NCI-H345 (cell line): ENCODE data around the gene LRRK1.
A peak's percentile ranks its signal among the peaks of the same experiment; 100 is the strongest.
"Not testable (repeated sequence)": the region's sequence is repeated elsewhere in the genome, so short reads cannot be mapped to it uniquely, and the experiment has no call there.

Experiments
- DNase-seq: peaks from one replicate; lab custom pipeline; 2025; lab: John Stamatoyannopoulos, UW

Gene LRRK1

GRCh38 chr15:101070502-101071273 is 151.5 kb downstream of the LRRK1 start:
- no peak for DNase-seq

- no peak for DNase-seq
Observed at GRCh38 chr15:101071651-101072050, 152.5 kb downstream of the LRRK1 start.

- not testable (repeated sequence) for DNase-seq
Observed at GRCh38 chr15:101072235-101072634, 153.1 kb downstream of the LRRK1 start.

GRCh38 chr15:101077806-101078668 is 158.9 kb downstream of the LRRK1 start:
- DNase-seq, result not testable (repeated sequence)

- DNase-seq, result no peak
Observed at GRCh38 chr15:101078669-101079323, 159.6 kb downstream of the LRRK1 start.

- no peak for DNase-seq
Observed at GRCh38 chr15:101081900-101082299, 162.7 kb downstream of the LRRK1 start.

GRCh38 chr15:101083336-101084045 is 164.3 kb downstream of the LRRK1 start:
- no peak for DNase-seq

- DNase-seq, result no peak
Observed at GRCh38 chr15:101084801-101085200, 165.6 kb downstream of the LRRK1 start.

GRCh38 chr15:101085311-101085700 is 166.1 kb downstream of the LRRK1 start:
- DNase-seq, result no peak

- DNase-seq, result no peak
Observed at GRCh38 chr15:101086394-101087171, 167.4 kb downstream of the LRRK1 start.

GRCh38 chr15:101087172-101087769 is 168.1 kb downstream of the LRRK1 start:
- no peak for DNase-seq

- DNase-seq, result no peak
Observed at GRCh38 chr15:101088271-101088670, 169.1 kb downstream of the LRRK1 start.

GRCh38 chr15:101088788-101089578 is 169.8 kb downstream of the LRRK1 start:
- DNase-seq, result peak; percentile 57

GRCh38 chr15:101089579-101090427 is 170.6 kb downstream of the LRRK1 start:
- DNase-seq, result no peak

GRCh38 chr15:101090428-101090790 is 171.3 kb downstream of the LRRK1 start:
- DNase-seq, result no peak

- DNase-seq, result no peak
Observed at GRCh38 chr15:101091080-101092017, 172.2 kb downstream of the LRRK1 start.

- no peak for DNase-seq
Observed at GRCh38 chr15:101092156-101092866, 173.2 kb downstream of the LRRK1 start.
